H7 (cell line): ENCODE results near the gene PHACTR1. TPM values are rescaled to one million over a fixed set of nuclear protein-coding genes. Genes with fewer than 3 reads are reported as not detected.

Experiments used
- DNase-seq: peaks from one replicate; pipeline ENCODE4 v3.0.0; 2012
- H3K27me3 ChIP-seq: 2 replicates; pipeline ENCODE4 v1.6.0; 2011; ENCODE audit warnings: mild to moderate bottlenecking, low read length; ENCODE audit not compliant: control insufficient read depth, insufficient read depth
- H3K36me3 ChIP-seq: replicated peaks from 2 replicates; pipeline ENCODE4 v1.5.1; 2011; ENCODE audit warnings: low read length; ENCODE audit not compliant: control insufficient read depth, insufficient read depth
- H3K4me3 ChIP-seq: 2 replicates; pipeline ENCODE4 v1.5.1; 2011; ENCODE audit warnings: low read depth, mild to moderate bottlenecking, control low read depth, low read length, moderate library complexity; ENCODE audit not compliant: insufficient read depth
- total RNA-seq: library from RNA; depleted of rRNA; stranded (reverse); fragments of >200 nt; shearing (Covaris generic); gene quantifications from 2 replicates; pipeline ENCODE4 v1.2.3, GENCODE V29; 2014

Gene PHACTR1
- total RNA-seq, 1 experiment from 2014 or later: 3.3 TPM

GRCh38 chr6:12991435-12991834 is 274.9 kb downstream of the PHACTR1 start:
- DNase-seq: no peak
- Histone ChIP-seq H3K27me3 (no peaks in the 10 kb centered on the region), H3K36me3 (no peaks in the 10 kb centered on the region), H3K4me3 (no peak overlapping the region)

GRCh38 chr6:12992770-12993169 is 276.2 kb downstream of the PHACTR1 start:
- DNase-seq: peak; percentile 16

GRCh38 chr6:12993283-12993898 is 276.8 kb downstream of the PHACTR1 start:
- H3K4me3 ChIP-seq: no peak overlapping the region
- no peak for DNase-seq
- no peaks in the 10 kb centered on the region for H3K27me3 ChIP-seq
- H3K36me3 ChIP-seq: no peaks in the 10 kb centered on the region

More at GRCh38 chr6:12992770-12993169, 276.2 kb downstream of the PHACTR1 start:
- Histone ChIP-seq H3K27me3 (no peaks in the 10 kb centered on the region), H3K36me3 (no peaks in the 10 kb centered on the region), H3K4me3 (no peak overlapping the region)

GRCh38 chr6:12995419-12995818 is 278.9 kb downstream of the PHACTR1 start:
- Histone ChIP-seq H3K27me3 (no peaks in the 10 kb centered on the region), H3K4me3 (no peak overlapping the region), H3K36me3 (no peaks in the 10 kb centered on the region)
- DNase-seq: no peak

- H3K4me3 ChIP-seq: no peak overlapping the region
- no peaks in the 10 kb centered on the region for H3K27me3 ChIP-seq
- H3K36me3 ChIP-seq: no peaks in the 10 kb centered on the region
- DNase-seq: no peak
These were observed 284.0 kb downstream of the PHACTR1 start for GRCh38 chr6:13000537-13000936.

GRCh38 chr6:13001927-13002326 is 285.4 kb downstream of the PHACTR1 start:
- Histone ChIP-seq H3K27me3 (no peaks in the 10 kb centered on the region), H3K36me3 (no peaks in the 10 kb centered on the region), H3K4me3 (no peak overlapping the region)
- DNase-seq: no peak

GRCh38 chr6:13004601-13005000 is 288.0 kb downstream of the PHACTR1 start:
- H3K4me3 ChIP-seq: no peak overlapping the region
- no peaks in the 10 kb centered on the region for H3K36me3 ChIP-seq
- DNase-seq: no peak
- no peaks in the 10 kb centered on the region for H3K27me3 ChIP-seq

GRCh38 chr6:13005994-13006393 is 289.4 kb downstream of the PHACTR1 start:
- Histone ChIP-seq H3K36me3 (no peaks in the 10 kb centered on the region), H3K4me3 (no peak overlapping the region), H3K27me3 (no peaks in the 10 kb centered on the region)
- no peak for DNase-seq

- Histone ChIP-seq H3K27me3 (peaks cover 1% of the 10 kb centered on the region), H3K4me3 (no peak overlapping the region), H3K36me3 (no peaks in the 10 kb centered on the region)
- no peak for DNase-seq
These were observed 290.2 kb downstream of the PHACTR1 start for GRCh38 chr6:13006578-13007300.

GRCh38 chr6:13007744-13008143 is 291.2 kb downstream of the PHACTR1 start:
- Histone ChIP-seq H3K27me3 (peaks cover 11% of the 10 kb centered on the region), H3K4me3 (no peak overlapping the region), H3K36me3 (no peaks in the 10 kb centered on the region)
- DNase-seq: no peak

- H3K36me3 ChIP-seq: no peaks in the 10 kb centered on the region
- H3K27me3 ChIP-seq: peaks cover 22% of the 10 kb centered on the region
- no peak overlapping the region for H3K4me3 ChIP-seq
- DNase-seq: no peak
These were observed 292.5 kb downstream of the PHACTR1 start for GRCh38 chr6:13009031-13009430.

GRCh38 chr6:13009461-13009860 is 292.9 kb downstream of the PHACTR1 start:
- Histone ChIP-seq H3K27me3 (peaks cover 27% of the 10 kb centered on the region), H3K4me3 (no peak overlapping the region)
- no peak for DNase-seq

GRCh38 chr6:13011612-13012146 is 295.1 kb downstream of the PHACTR1 start:
- peak; percentile 10 for DNase-seq
- H3K4me3 ChIP-seq: no peak overlapping the region
- peaks cover 41% of the 10 kb centered on the region for H3K27me3 ChIP-seq
- no peaks in the 10 kb centered on the region for H3K36me3 ChIP-seq

More at GRCh38 chr6:13009461-13009860, 292.9 kb downstream of the PHACTR1 start:
- no peaks in the 10 kb centered on the region for H3K36me3 ChIP-seq

GRCh38 chr6:13012296-13012695 is 295.7 kb downstream of the PHACTR1 start:
- Histone ChIP-seq H3K27me3 (peaks cover 41% of the 10 kb centered on the region), H3K4me3 (no peak overlapping the region), H3K36me3 (no peaks in the 10 kb centered on the region)
- no peak for DNase-seq

GRCh38 chr6:13012977-13013680 is 296.6 kb downstream of the PHACTR1 start:
- no peak for DNase-seq
- H3K36me3 ChIP-seq: no peaks in the 10 kb centered on the region
- peaks cover 41% of the 10 kb centered on the region for H3K27me3 ChIP-seq
- peak overlapping the region; percentile 56 for H3K4me3 ChIP-seq
